GM21360 (cell line): ENCODE results near the gene JPH4.

ENCODE experiments used
- ATAC-seq: cut with Tn5 transposase; IDR thresholded peaks from one replicate; pipeline ENCODE4 v1.9.1; 2021; ENCODE audit warnings: mild to moderate bottlenecking, moderate library complexity; ENCODE audit not compliant: unreplicated experiment

JPH4 gene

GRCh38 chr14:23531391-23531790 lies 47.2 kb downstream of the JPH4 start:
- ATAC-seq = no peak

GRCh38 chr14:23530375-23531055 lies 48.1 kb downstream of the JPH4 start:
- no peak for ATAC-seq

GRCh38 chr14:23529016-23529415 lies 49.6 kb downstream of the JPH4 start:
- ATAC-seq = no peak

DNA sequence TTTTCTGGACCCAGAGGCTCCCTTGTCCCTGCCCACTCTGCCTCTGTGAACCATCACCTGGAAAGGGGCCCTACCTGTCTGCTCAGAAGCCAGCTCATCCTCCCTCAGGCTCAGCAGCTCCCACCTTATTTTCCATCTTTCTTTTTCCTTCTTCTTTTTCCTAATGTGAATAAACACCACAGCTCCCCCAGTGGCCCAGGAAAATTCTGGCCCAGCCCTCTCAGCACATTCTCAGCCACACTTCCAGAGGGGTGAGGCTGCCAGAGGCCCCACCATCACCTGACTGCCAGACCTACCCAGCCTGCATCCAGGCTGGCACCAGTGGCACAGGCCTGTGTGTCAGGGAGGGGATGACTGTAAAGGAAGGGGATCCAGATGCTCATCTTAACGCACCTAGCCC lies 50.0 kb downstream of the JPH4 start:
- ATAC-seq = no peak

- ATAC-seq = no peak
Measured at GRCh38 chr14:23525611-23526010, 53.0 kb downstream of the JPH4 start.

DNA sequence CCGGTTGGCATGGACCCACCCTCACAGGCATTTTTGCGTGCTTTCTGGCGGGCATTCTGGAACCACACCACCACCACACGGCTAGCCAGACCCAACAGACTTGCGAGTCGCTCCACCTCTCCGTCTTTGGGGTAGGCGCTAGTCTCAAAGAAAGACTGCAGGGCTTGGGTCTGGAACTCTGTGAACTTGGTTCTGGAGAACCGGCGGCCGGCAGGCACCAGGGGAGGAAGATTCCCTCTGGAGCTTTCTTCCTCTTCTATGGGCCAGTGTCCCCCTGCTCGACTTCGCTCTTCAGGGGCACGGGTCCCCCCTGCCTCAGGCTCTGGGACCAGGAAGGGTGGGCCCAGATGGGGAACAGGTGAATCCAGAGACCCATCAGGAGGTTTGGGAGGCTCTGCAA lies 53.6 kb downstream of the JPH4 start:
- ATAC-seq = no peak

- ATAC-seq = no peak
Measured at GRCh38 chr14:23523229-23524016, 55.2 kb downstream of the JPH4 start.

GRCh38 chr14:23522643-23523198 lies 55.9 kb downstream of the JPH4 start:
- no peak for ATAC-seq

DNA sequence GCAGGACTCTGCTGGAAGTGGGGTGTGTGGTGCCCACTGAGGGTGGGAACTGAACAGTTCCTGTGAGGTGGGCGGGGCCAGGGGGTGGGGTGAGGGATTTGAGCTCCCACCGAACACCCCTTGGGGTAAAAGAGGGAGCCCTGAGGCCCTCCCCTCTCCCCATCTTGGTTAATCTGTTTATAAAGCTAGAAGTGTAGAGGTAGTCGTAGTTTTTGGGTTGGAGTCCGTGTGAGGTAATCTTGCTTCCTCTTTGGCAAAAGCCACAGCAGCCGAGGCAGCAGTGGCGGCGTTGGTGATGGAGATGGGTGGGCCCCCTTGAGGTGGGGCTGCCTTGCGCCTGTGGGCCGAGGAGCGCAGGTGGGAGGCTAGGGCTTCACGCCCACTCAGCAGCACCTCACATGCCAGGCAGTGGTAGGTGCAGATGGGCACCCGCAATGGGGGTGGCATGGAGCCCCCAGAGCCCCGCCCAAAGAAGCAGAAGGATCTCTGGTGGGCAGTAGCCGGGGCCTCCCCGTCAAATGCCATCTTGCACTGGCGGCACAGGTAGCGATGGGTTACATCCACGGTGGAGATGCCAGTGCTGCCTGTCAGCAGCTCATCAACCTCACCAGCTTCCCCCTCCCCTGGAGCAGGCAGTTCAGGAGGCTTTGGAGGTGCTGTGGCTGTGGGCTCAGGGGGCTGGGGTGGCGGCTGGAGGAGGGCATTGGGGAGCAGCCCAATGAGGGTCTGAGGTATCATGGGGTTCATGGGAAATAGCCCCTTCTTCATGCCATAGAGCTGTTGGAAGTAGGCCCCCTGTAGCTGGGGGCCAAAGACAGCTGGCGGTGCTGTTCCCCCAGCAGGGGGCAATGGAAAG lies 56.6 kb downstream of the JPH4 start:
- ATAC-seq = no peak

- no peak for ATAC-seq
Measured at GRCh38 chr14:23520899-23521533, 57.6 kb downstream of the JPH4 start.

GRCh38 chr14:23518709-23519108 lies 59.9 kb downstream of the JPH4 start:
- no peak for ATAC-seq
